GM20000 (cell line): Measurements from ENCODE around the gene RUNDC3A.

Experiments
- DNase-seq: peaks from one replicate; pipeline ENCODE4 v3.0.0; 2012; ENCODE audit warnings: low spot score
- TF ChIP-seq, protein P1 (sequence below): IDR thresholded peaks from 2 replicates; pipeline ENCODE4 v1.5.1; 2012; ENCODE audit warnings: mild to moderate bottlenecking, control low read depth; ENCODE audit errors: extremely low read depth, missing control alignments

The RUNDC3A gene

DNA sequence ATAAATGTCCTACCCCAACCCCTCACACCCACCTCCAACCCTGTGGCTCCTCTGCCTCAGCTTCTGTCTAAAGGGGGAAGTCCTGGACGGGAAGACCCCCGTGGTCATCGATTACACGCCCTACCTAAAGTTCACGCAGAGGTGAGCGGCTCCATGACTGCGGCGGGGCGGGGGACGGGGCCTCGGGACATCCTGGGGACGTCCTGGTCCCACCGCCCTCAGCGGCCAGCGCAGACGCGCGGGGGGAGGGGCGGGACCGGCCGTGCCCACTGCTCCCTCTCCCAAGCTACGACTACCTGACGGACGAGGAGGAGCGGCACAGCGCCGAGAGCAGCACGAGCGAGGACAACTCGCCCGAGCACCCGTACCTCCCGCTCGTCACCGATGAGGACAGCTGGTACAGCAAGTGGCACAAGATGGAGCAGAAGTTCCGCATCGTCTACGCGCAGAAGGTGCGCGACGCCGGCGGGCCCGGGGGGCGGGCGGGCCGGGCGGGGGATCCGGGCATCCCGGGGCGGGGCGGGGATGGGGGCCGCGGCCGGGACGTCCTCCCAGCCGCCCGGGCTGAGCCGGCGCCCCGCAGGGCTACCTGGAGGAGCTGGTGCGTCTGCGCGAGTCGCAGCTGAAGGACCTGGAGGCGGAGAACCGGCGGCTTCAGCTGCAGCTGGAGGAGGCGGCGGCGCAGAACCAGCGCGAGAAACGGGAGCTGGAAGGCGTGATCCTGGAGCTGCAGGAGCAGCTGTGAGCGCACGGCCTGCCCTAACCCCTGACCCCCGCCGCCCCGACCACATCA lies 6.7 kb downstream of the RUNDC3A start:
- TF ChIP-seq, protein P1, sequence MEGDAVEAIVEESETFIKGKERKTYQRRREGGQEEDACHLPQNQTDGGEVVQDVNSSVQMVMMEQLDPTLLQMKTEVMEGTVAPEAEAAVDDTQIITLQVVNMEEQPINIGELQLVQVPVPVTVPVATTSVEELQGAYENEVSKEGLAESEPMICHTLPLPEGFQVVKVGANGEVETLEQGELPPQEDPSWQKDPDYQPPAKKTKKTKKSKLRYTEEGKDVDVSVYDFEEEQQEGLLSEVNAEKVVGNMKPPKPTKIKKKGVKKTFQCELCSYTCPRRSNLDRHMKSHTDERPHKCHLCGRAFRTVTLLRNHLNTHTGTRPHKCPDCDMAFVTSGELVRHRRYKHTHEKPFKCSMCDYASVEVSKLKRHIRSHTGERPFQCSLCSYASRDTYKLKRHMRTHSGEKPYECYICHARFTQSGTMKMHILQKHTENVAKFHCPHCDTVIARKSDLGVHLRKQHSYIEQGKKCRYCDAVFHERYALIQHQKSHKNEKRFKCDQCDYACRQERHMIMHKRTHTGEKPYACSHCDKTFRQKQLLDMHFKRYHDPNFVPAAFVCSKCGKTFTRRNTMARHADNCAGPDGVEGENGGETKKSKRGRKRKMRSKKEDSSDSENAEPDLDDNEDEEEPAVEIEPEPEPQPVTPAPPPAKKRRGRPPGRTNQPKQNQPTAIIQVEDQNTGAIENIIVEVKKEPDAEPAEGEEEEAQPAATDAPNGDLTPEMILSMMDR, result no peak
- DNase-seq, result peak; percentile 82

DNA sequence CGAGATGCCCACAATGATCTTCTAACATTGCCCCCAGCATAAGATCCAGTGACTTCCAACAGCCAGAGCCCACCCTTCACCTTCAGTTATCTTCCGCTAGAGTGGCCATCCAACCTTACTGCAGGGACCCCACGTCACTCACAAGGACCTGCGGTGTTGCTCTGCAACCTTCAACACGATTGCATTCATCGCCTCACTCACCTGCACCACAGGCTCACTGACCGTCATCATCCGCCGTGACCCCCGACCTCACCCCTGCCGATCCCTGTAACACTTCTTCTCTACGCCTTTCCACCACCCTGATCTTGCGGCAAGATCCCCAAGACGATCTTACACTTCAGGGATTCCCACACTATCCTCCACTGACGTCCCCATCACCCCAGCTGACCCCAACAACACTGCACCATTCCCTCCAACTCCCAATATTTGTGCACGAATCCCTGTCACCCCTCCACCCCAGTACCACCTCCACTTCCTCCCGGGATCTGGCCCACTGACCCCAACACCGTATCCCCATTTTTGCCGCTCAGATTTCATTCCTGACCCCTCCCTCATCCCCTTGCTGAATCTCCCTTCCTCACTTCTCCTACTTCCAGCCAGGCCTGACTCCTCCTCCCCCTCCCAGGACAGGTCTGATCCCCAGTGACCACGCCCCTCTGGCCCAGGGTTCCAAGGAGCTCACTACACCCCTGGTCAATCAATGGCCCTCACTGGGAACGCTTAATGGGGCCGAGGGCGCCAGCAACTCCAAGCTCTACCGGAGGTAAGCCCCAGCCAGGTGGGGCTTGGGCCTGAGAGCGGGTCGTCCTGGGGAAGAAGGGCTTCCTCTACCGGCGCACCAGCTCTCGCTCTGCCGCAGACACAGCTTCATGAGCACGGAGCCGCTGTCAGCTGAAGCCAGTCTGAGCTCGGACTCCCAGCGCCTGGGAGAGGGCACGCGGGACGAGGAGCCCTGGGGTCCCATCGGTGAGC lies 7.6 kb downstream of the RUNDC3A start:
- no peak for DNase-seq
- TF ChIP-seq, protein P1, result no peak

DNA sequence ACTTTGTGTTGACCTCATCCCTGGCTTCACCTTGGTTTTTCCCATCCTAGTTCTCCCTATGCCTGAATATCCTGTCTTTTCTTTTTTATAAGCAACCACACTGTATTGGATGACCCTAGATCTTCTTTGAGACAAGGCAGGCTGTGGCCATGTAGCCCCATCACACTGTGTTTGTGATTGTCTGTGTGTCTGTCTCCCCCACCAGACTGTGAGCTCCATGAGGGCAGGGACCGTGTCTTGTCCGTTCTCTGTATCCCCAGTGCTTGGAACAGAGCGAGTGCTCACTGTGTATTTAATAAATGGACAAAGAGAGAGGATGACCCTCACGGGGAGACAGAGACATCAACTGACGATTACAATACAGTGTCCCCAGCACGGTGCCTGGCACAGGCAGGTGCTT lies 9.1 kb downstream of the RUNDC3A start:
- DNase-seq, result no peak
- TF ChIP-seq, protein P1, result no peak

DNA sequence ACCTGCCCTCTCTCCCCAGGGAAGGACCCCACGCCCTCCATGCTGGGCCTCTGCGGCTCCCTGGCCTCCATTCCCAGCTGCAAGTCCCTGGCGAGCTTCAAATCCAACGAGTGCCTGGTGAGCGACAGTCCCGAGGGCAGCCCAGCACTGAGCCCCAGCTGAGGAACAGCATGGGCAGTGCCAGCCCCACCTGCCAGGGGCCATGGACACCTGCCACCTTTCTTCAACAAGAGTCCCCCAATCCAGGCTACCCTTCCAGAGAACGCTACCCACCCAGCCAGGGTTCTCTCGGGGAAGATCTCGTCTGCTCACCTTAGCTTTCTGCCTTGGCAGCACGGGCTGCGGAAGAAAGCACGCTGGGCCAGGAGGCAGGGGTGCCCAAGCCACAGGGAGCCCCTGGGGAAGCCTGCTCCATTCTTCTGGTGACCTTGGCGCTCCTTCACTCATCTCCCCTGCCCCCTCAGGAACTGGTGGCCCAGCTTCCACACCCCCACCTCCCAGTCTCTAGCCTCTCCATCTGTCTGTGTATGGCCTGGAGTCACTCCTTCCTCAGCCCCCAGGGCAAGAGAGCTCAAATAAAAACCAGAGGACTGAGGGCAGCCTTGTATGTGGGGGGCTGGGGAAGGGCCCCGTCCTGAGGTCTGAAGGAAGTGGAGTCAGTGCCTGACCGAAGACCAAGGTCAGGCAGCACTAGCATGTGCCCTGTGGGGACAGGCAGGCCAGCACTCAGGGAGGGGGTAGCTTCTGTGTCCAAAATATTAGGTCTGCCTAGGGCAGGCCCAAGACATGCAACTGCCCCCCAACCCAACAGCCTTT lies 9.9 kb downstream of the RUNDC3A start:
- TF ChIP-seq, protein P1, result no peak

DNA sequence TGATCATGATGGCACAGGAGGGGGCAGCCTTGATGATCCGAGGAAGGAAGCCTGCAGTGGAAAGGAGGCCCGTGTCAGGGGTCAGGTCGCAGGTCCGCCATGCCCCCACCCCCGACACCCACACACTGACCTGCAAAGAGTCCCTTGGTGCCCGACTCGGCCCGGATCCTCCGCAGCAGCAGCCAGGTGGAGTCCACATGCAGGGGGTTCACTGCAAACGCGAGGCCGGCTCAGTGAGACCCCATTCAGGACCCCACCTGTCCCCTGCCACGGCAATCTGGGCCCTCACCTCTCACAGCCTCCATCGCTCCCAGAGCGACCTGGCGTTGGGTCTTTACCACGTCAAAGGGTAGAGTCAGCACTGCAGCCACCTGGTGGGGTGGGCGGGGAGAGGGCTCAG lies 11.7 kb downstream of the RUNDC3A start:
- no peak for DNase-seq
- TF ChIP-seq, protein P1, result no peak

More for the DNA sequence above, 9.9 kb downstream of the RUNDC3A start:
- no peak for DNase-seq

DNA sequence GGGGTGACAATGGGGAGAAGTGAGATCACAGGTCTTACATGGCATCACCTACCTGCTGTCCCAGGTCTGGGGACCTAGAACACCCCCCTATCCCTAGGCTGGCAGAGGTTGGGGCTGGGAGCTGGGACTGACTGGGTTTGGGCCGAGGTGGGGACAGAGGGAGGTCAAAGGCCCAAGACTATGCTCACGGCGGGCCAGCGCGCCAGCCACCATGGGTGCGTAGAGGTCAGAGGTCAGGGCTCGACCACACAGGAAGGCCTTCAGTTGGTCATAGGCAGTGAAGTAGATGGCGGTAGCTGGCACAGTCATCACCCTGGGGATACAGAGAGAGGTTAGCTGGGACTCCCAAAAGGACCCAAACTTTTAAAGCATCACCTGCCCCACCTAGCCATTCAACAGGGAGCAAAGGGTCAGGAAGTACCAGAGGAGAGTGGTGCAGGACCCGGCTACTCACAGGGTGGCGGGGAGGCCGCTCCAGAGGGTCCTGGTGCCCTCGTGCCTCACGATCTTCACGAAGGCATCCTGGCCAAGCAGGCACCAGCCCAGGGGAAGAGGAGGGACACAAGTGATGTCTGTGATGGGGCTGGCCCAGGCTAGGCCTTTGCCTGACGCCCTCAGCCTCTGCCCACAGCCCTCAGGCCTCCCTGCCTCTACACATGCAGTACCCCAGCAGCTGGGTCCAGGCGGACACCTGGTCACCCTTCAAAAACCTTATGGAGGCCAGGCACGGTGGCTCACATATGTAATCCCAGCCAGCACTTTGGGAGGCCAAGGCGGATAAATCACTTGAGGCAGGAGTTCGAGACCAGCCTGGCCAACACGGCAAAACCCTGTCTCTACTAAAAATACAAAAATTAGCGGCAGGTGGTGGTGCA lies 13.1 kb downstream of the RUNDC3A start:
- TF ChIP-seq, protein P1, result no peak
- no peak for DNase-seq
